H9 (cell line): ENCODE data around the gene CBX8. TPM values are rescaled to one million over a fixed set of nuclear protein-coding genes. Genes with fewer than 3 reads are reported as not detected.

Source experiments
- DNase-seq: peaks from one replicate; pipeline ENCODE4 v3.0.0-alpha.2; 2017
- H2AFZ ChIP-seq: one replicate; pipeline ENCODE4 v1.6.1; 2013; ENCODE audit warnings: mild to moderate bottlenecking, low read length, control low read depth, moderate library complexity
- H2AK5ac ChIP-seq: 2 replicates; pipeline ENCODE4 v1.6.1; 2013; ENCODE audit warnings: low read length, control low read depth, mixed read lengths; ENCODE audit not compliant: insufficient read length
- H2BK120ac ChIP-seq: one replicate; pipeline ENCODE4 v1.6.1; 2013; ENCODE audit warnings: low read depth, mild to moderate bottlenecking, low read length, control low read depth, inconsistent platforms; ENCODE audit not compliant: poor library complexity, severe bottlenecking
- H2BK12ac ChIP-seq: 2 replicates; pipeline ENCODE4 v1.6.1; 2013; ENCODE audit warnings: low read length, control low read depth, mixed read lengths, low read depth; ENCODE audit not compliant: insufficient read length
- H2BK15ac ChIP-seq: 2 replicates; pipeline ENCODE4 v1.6.1; 2013; ENCODE audit warnings: low read depth, low read length, control low read depth
- H2BK20ac ChIP-seq: one replicate; pipeline ENCODE4 v1.6.1; 2013; ENCODE audit warnings: low read depth, mild to moderate bottlenecking, low read length, control low read depth, inconsistent platforms; ENCODE audit not compliant: poor library complexity, severe bottlenecking
- H2BK5ac ChIP-seq: 2 replicates; pipeline ENCODE4 v1.6.1; 2013; ENCODE audit warnings: low read length, control low read depth, mixed read lengths; ENCODE audit not compliant: insufficient read length
- H3K14ac ChIP-seq: 2 replicates; pipeline ENCODE4 v1.6.1; 2013; ENCODE audit warnings: low read length, control low read depth; ENCODE audit not compliant: insufficient read depth
- H3K18ac ChIP-seq: 2 replicates; pipeline ENCODE4 v1.6.1; 2013; ENCODE audit warnings: low read depth, mild to moderate bottlenecking, mixed read lengths, low read length, control low read depth; ENCODE audit not compliant: insufficient read length
- H3K23ac ChIP-seq: 2 replicates; pipeline ENCODE4 v1.6.1; 2013; ENCODE audit warnings: low read length, control low read depth, mixed read lengths, low read depth; ENCODE audit not compliant: insufficient read length
- H3K23me2 ChIP-seq: 2 replicates; pipeline ENCODE4 v1.6.1; 2013; ENCODE audit warnings: low read depth, mild to moderate bottlenecking, mixed read lengths, low read length, control low read depth; ENCODE audit not compliant: insufficient read length, poor library complexity, severe bottlenecking
- H3K27ac ChIP-seq: 2 replicates; pipeline ENCODE4 v1.5.1; 2013; ENCODE audit warnings: low read length, control low read depth, mixed read lengths, low read depth; ENCODE audit not compliant: insufficient read length
- H3K27me3 ChIP-seq: 2 replicates; pipeline ENCODE4 v1.6.1; 2013; ENCODE audit warnings: low read length, control low read depth, inconsistent platforms; ENCODE audit not compliant: insufficient read depth
- H3K4ac ChIP-seq: 2 replicates; pipeline ENCODE4 v1.6.1; 2013; ENCODE audit warnings: low read depth, mild to moderate bottlenecking, control low read depth, inconsistent platforms, low read length, moderate library complexity
- H3K4me1 ChIP-seq: 2 replicates; pipeline ENCODE4 v1.6.1; 2013; ENCODE audit warnings: low read length, control low read depth, inconsistent platforms; ENCODE audit not compliant: insufficient read depth
- H3K4me2 ChIP-seq: 2 replicates; pipeline ENCODE4 v1.6.1; 2013; ENCODE audit warnings: low read length, control low read depth, mixed read lengths; ENCODE audit not compliant: insufficient read length, insufficient read depth
- H3K56ac ChIP-seq: 2 replicates; pipeline ENCODE4 v1.6.1; 2013; ENCODE audit warnings: low read depth, mild to moderate bottlenecking, mixed read lengths, low read length, control low read depth; ENCODE audit not compliant: insufficient read length
- H3K79me1 ChIP-seq: 2 replicates; pipeline ENCODE4 v1.6.1; 2013; ENCODE audit warnings: low read depth, mild to moderate bottlenecking, moderate library complexity, low read length, control low read depth, inconsistent platforms; ENCODE audit not compliant: insufficient read depth, poor library complexity, severe bottlenecking
- H3K79me2 ChIP-seq: 2 replicates; pipeline ENCODE4 v1.6.1; 2013; ENCODE audit warnings: low read length, control low read depth, inconsistent platforms; ENCODE audit not compliant: insufficient read depth
- H3K9ac ChIP-seq: 2 replicates; pipeline ENCODE4 v1.6.1; 2013; ENCODE audit warnings: low read length, control low read depth, mixed read lengths; ENCODE audit not compliant: insufficient read length; ENCODE audit errors: extremely low read depth
- H3K9me3 ChIP-seq: one replicate; pipeline ENCODE4 v1.6.1; 2013; ENCODE audit warnings: low read depth, low read length, inconsistent platforms; ENCODE audit not compliant: control insufficient read depth
- H3T11ph ChIP-seq: one replicate; pipeline ENCODE4 v1.6.1; 2013; ENCODE audit warnings: mild to moderate bottlenecking, low read length, control low read depth, inconsistent platforms
- H4K20me1 ChIP-seq: one replicate; pipeline ENCODE4 v1.6.1; 2013; ENCODE audit not compliant: control insufficient read depth, insufficient read length, insufficient read depth
- H4K5ac ChIP-seq: 2 replicates; pipeline ENCODE4 v1.6.1; 2013; ENCODE audit warnings: low read depth, mild to moderate bottlenecking, mixed read lengths, low read length, control low read depth; ENCODE audit not compliant: insufficient read length
- H4K8ac ChIP-seq: replicated peaks from 2 replicates; pipeline ENCODE4 v1.6.1; 2013; ENCODE audit warnings: low read length, control low read depth, mixed read lengths, low read depth; ENCODE audit not compliant: insufficient read length
- H4K91ac ChIP-seq: 2 replicates; pipeline ENCODE4 v1.6.1; 2013; ENCODE audit warnings: low read depth, mild to moderate bottlenecking, moderate library complexity, mixed read lengths, low read length, control low read depth; ENCODE audit not compliant: insufficient read length
- H3K27ac Mint-ChIP-seq, 3 experiments: 2 replicates in 2 of 3; 3 replicates in 1 of 3; pipeline ENCODE4 v1.8.0; 2020 to 2021; ENCODE audit warnings: mixed read lengths in 3 of 3, mild to moderate bottlenecking in 1 of 3, moderate library complexity in 1 of 3
- H3K27me3 Mint-ChIP-seq: 2 replicates; pipeline ENCODE4 v1.8.0; 2021; ENCODE audit warnings: low read depth, mild to moderate bottlenecking, moderate library complexity, mixed read lengths
- H3K36me3 Mint-ChIP-seq, 3 experiments: 2 replicates in 2 of 3; 3 replicates in 1 of 3; pipeline ENCODE4 v1.8.0; 2020 to 2021; ENCODE audit warnings: low read depth in 3 of 3, mixed read lengths in 3 of 3; ENCODE audit not compliant: insufficient read depth in 1 of 3
- H3K4me1 Mint-ChIP-seq, 2 experiments: 2 replicates each; pipeline ENCODE4 v1.8.0; 2020; ENCODE audit warnings: mixed read lengths in 2 of 2
- H3K4me3 Mint-ChIP-seq, 2 experiments: 2 replicates in 1 of 2; 3 replicates in 1 of 2; pipeline ENCODE4 v1.8.0; 2020 to 2021; ENCODE audit warnings: mild to moderate bottlenecking in 2 of 2, mixed read lengths in 2 of 2, moderate library complexity in 1 of 2
- H3K9me3 Mint-ChIP-seq, 2 experiments: 2 replicates in 1 of 2; 3 replicates in 1 of 2; pipeline ENCODE4 v1.8.0; 2020; ENCODE audit warnings: mild to moderate bottlenecking in 2 of 2, mixed read lengths in 2 of 2, moderate library complexity in 1 of 2
- CTCF ChIP-seq: fragments of 200-600 bp; sonication (generic); conservative IDR thresholded peaks from 3 replicates; pipeline ENCODE4 v1.8.0; 2021; ENCODE audit warnings: antibody characterized with exemption, mild to moderate bottlenecking
- WGBS: extraction: QIAGEN DNeasy Blood & Tissue Kit; methylation state at CpG from one replicate; pipeline ENCODE4 v1.1.7; 2013; ENCODE audit warnings: missing lambda C conversion rate, low lambda C conversion rate, mixed read lengths; ENCODE audit not compliant: insufficient read length; ENCODE audit errors: extremely low coverage; 5-methylcytosine and 5-hydroxymethylcytosine counted together
- total RNA-seq: library from RNA; stranded (reverse); gene quantifications from 2 replicates; pipeline ENCODE4 v1.2.1, GENCODE V29; 2021

The CBX8 gene
- total RNA-seq, 1 experiment from 2014 or later = 1.2 TPM

- Mint-ChIP-seq H3K4me3 (no peak overlapping the region), H3K4me1 (peaks cover 12 to 16% of the 10 kb centered on the region in 2 experiments), H3K36me3 (no peaks in the 10 kb centered on the region), H3K9me3 (no peaks in the 10 kb centered on the region), H3K27ac (no peak overlapping the region), H3K27me3 (peaks cover 80% of the 10 kb centered on the region)
- Histone ChIP-seq H3K27ac (no peak overlapping the region), H3K79me1 (no peaks in the 10 kb centered on the region), H3K9ac (no peak overlapping the region), H3K4me1 (peaks cover 2% of the 10 kb centered on the region; the same call in 1 of the 2 replicates), H3K23ac (no peak overlapping the region), H3K4ac (no peak overlapping the region), H2BK12ac (no peak overlapping the region), H2BK20ac (no peak overlapping the region), H3K79me2 (no peaks in the 10 kb centered on the region), H2AK5ac (no peak overlapping the region), H4K20me1 (peaks cover 5% of the 10 kb centered on the region), H2AFZ (no peak overlapping the region), H2BK15ac (no peak overlapping the region), H3K23me2 (peaks cover 14% of the 10 kb centered on the region), H4K5ac (no peak overlapping the region), H4K91ac (no peak overlapping the region), H3K9me3 (no peaks in the 10 kb centered on the region), H3K4me2 (no peak overlapping the region), H3K14ac (no peak overlapping the region), H3K18ac (no peak overlapping the region), H3K56ac (no peak overlapping the region), H2BK5ac (no peak overlapping the region), H2BK120ac (no peak overlapping the region), H3T11ph (no peak overlapping the region), H3K27me3 (peaks cover 17% of the 10 kb centered on the region), H4K8ac (no peak overlapping the region)
- WGBS = no CpG with 5 or more reads among the region's 3 CpGs
- TF ChIP-seq CTCF = no peak
- no peak for DNase-seq
These were observed 46.9 kb downstream of the CBX8 start for GRCh38 chr17:79749958-79750357.
